WI38 (cell line): Measurements from ENCODE around the gene ACADSB.

Experiments used
- H3K4me3 ChIP-seq: 2 replicates; pipeline ENCODE4 v1.5.1; 2011; ENCODE audit warnings: low read depth, mild to moderate bottlenecking, control low read depth, low read length
- TF ChIP-seq, protein P1 (sequence below): IDR thresholded peaks from 2 replicates; pipeline ENCODE4 v1.5.1; 2012; ENCODE audit warnings: low read depth, mild to moderate bottlenecking, control low read depth, low read length

ACADSB gene

DNA sequence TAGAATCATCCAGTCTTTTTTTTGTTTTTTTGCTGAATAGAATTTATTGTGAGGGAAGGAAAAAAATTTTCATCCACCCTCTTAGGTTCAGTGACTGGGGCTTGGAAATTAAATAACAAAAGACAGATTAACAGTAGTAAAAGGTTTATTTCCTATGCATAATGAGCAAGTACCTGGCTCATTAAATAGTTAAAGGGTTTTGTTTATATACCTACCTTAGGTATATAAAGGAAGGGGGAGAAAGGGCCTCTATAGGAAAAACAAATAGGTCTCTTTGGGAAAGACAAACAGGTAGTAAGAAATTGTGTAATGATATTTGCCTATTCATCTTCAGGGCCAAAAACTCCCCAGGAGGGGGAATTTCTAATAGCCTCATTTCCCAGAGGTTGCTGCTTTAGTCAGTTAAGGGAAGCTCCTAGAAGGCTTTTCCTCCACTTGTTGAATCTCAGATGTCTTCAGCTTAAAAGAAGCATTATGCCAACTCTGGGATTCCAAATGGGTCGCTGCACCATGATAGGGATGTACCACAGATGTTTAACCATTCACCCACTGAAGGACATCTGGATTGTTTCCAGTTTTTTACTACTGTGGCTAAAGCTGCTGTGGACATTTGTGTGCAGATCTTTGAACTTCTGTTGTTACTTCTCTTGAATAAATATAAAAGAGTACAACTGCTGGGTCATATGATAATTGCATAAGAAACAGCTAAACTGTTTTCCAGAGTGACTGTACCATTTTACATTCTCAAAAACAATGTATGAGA is 11.3 kb downstream of the ACADSB start:
- TF ChIP-seq, protein P1, sequence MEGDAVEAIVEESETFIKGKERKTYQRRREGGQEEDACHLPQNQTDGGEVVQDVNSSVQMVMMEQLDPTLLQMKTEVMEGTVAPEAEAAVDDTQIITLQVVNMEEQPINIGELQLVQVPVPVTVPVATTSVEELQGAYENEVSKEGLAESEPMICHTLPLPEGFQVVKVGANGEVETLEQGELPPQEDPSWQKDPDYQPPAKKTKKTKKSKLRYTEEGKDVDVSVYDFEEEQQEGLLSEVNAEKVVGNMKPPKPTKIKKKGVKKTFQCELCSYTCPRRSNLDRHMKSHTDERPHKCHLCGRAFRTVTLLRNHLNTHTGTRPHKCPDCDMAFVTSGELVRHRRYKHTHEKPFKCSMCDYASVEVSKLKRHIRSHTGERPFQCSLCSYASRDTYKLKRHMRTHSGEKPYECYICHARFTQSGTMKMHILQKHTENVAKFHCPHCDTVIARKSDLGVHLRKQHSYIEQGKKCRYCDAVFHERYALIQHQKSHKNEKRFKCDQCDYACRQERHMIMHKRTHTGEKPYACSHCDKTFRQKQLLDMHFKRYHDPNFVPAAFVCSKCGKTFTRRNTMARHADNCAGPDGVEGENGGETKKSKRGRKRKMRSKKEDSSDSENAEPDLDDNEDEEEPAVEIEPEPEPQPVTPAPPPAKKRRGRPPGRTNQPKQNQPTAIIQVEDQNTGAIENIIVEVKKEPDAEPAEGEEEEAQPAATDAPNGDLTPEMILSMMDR: no peak
- H3K4me3 ChIP-seq: no peak overlapping the region

DNA sequence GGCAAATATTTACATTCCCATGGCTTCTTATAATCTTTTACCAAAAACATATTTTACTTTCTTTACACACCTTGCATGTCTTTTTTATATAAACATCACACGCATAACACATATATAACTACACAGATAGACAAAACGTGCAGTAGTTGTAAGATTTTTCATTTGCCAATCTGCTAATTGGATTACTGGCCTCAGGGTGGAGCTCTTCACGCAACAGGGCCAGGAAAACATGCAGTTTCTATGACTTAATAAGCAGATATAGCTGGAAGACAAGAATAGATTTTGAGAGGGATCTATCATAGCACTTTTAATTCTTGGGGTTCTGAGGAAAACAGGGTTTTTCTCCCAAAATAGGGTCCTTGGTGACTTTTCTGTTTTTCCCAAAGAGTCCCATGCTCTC is 12.7 kb downstream of the ACADSB start:
- H3K4me3 ChIP-seq: no peak overlapping the region

GRCh38 chr10:123024540-123024939 is 15.7 kb downstream of the ACADSB start:
- TF ChIP-seq, protein P1: no peak
- no peak overlapping the region for H3K4me3 ChIP-seq

More for the DNA sequence above, 12.7 kb downstream of the ACADSB start:
- TF ChIP-seq, protein P1: no peak; the same call in 1 of the 2 replicates

DNA sequence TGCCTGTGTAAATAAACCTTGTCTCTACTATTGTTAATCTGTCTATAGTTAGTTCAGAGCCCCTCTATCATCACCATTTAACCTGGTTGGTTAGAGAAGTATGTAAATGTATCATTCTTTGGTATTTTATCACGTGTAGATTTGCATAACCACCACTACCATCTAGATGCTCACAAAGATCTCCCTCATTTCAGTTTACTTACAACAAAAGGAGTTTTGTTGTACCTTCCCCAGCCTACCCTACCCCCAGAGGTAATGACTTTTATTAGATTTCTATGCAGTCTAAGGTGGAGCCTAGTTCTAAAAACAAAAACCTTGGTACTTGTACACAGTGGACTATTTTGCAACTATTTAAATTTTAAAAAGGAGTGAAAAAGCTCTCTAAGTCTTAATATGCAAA is 17.5 kb downstream of the ACADSB start:
- TF ChIP-seq, protein P1: no peak
- H3K4me3 ChIP-seq: no peak overlapping the region

DNA sequence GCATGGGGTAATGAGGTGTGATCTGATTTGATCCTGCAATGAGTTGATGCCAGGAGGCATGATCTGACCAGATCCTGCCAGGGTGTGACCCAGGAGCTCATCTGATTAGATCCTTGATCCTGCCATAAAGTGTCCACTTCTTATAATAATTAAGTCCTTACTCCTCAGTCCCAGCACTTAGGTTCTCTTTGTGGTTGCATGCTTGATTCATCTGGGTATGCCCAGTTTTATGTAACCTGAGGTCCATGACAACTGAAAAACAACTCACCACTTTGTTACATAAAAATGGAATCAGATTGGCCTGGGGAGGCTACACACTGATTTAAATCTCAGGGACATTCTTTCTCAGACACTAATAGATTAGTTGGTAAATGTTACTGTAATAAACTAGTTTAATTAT is 19.1 kb downstream of the ACADSB start:
- TF ChIP-seq, protein P1: no peak
- H3K4me3 ChIP-seq: no peak overlapping the region

- TF ChIP-seq, protein P1: no peak
- no peak overlapping the region for H3K4me3 ChIP-seq
These were observed 22.3 kb downstream of the ACADSB start for GRCh38 chr10:123031124-123031523.

DNA sequence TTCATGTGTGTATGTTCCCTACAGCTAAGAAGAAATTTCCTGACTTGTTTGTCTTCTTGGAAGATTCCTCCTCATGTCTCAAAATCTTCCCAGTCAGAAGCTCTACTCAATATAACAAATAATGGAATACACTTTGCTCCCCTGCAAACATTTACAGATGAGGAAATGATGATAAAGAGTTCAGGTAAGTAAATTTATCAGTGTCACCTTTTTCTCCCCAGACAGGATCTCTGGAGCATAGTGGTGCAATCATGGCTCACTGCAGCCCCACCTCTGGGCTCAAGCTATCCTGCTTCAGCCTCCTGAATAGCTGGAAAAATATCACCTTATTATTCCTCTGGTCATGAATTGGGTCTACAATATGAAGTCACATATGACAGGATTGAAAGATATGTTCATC is 25.5 kb downstream of the ACADSB start:
- TF ChIP-seq, protein P1: no peak
- no peak overlapping the region for H3K4me3 ChIP-seq
